CD4-positive, alpha-beta T cell (primary cell): ENCODE measurements around the gene TRMT44. TPM values are rescaled to one million over a fixed set of nuclear protein-coding genes. Genes with fewer than 3 reads are reported as not detected.

Experiments
- ATAC-seq: fragments of 200-7000 bp; cut with Tn5 transposase; one replicate; pipeline ENCODE4 v1.10.0; 2022; ENCODE audit warnings: mild to moderate bottlenecking; ENCODE audit not compliant: poor library complexity
- CTCF ChIA-PET: fragments of 350-600 bp; sonication (Branson Sonifier 250); formaldehyde crosslinking; loops from one replicate; lab custom pipeline; 2021; ENCODE audit warnings: antibody characterized with exemption, inconsistent platforms; lab: Charles Lee
- POLR2A ChIA-PET: fragments of 350-600 bp; sonication (Branson Sonifier 250); formaldehyde crosslinking; loops from one replicate; lab custom pipeline; 2021; ENCODE audit warnings: antibody characterized with exemption, inconsistent platforms; lab: Charles Lee
- DNase-seq, 14 experiments: peaks; one replicate each; pipeline ENCODE4 v3.0.0-alpha.2; 2013 to 2020; ENCODE audit warnings: mixed read lengths in 2 of 14
- H3K27ac ChIP-seq, 2 donors: one replicate each; pipeline versions ENCODE4 v1.5.1 to v1.7.0; 2013; ENCODE audit warnings: low read length in 2 of 2, low read depth in 1 of 2, mild to moderate bottlenecking in 1 of 2
- H3K27me3 ChIP-seq, 2 experiments: 1 replicate in 1 of 2; 2 replicates in 1 of 2; pipeline versions ENCODE4 v1.6.1 to v1.7.0; 2013; ENCODE audit warnings: low read length in 2 of 2, control low read depth in 1 of 2, mild to moderate bottlenecking in 1 of 2, moderate library complexity in 1 of 2; ENCODE audit not compliant: insufficient read depth in 2 of 2, control insufficient read depth in 1 of 2
- H3K36me3 ChIP-seq: one replicate; pipeline ENCODE4 v1.6.1; 2013; ENCODE audit warnings: low read length, control low read depth; ENCODE audit not compliant: insufficient read depth
- H3K4me1 ChIP-seq: one replicate; pipeline ENCODE4 v1.6.1; 2013; ENCODE audit warnings: low read length, control low read depth; ENCODE audit not compliant: insufficient read depth
- H3K4me3 ChIP-seq: one replicate; pipeline ENCODE4 v1.5.1; 2013; ENCODE audit warnings: mild to moderate bottlenecking, low read length, moderate library complexity
- H3K9me3 ChIP-seq, 2 experiments: 1 replicate in 1 of 2; 2 replicates in 1 of 2; pipeline versions ENCODE4 v1.6.1 to v1.7.0; 2013; ENCODE audit warnings: low read length in 2 of 2, mild to moderate bottlenecking in 2 of 2, control low read depth in 1 of 2, moderate library complexity in 1 of 2; ENCODE audit not compliant: control insufficient read depth in 1 of 2, insufficient read depth in 1 of 2
- H3K27ac Mint-ChIP-seq: one replicate; pipeline ENCODE4 v1.8.0; 2020; ENCODE audit warnings: mixed read lengths
- H3K27me3 Mint-ChIP-seq: one replicate; pipeline ENCODE4 v1.8.0; 2021; ENCODE audit warnings: mixed read lengths
- H3K36me3 Mint-ChIP-seq: one replicate; pipeline ENCODE4 v1.8.0; 2021; ENCODE audit warnings: low read depth, mixed read lengths
- H3K4me1 Mint-ChIP-seq: one replicate; pipeline ENCODE4 v1.8.0; 2021; ENCODE audit warnings: low read depth, mixed read lengths
- H3K4me3 Mint-ChIP-seq: one replicate; pipeline ENCODE4 v1.8.0; 2020; ENCODE audit warnings: mild to moderate bottlenecking, mixed read lengths
- H3K9me3 Mint-ChIP-seq: one replicate; pipeline ENCODE4 v1.8.0; 2020; ENCODE audit warnings: mixed read lengths
- intact Hi-C, 2 experiments: fragments of 100-400 bp; cut with DNase I in 1 of 2; cut with micrococcal nuclease in 1 of 2; formaldehyde crosslinking; loops; one replicate each; pipeline versions ENCODE4 v1.15.1 to v1.9.0; 2023 to 2025; cut with DNase I, micrococcal nuclease
- total RNA-seq, 174 experiments: library from RNA in 2 of 174; stranded (reverse) in 2 of 174; gene quantifications; one replicate each; pipeline ENCODE4 v1.2.3 and lab custom pipeline; 2021 to 2026
- TF ChIP-seq, protein P1 (sequence below): fragments of 200-600 bp; IDR thresholded peaks from one replicate; pipeline ENCODE4 v1.8.0; 2022; ENCODE audit warnings: antibody characterized with exemption, mild to moderate bottlenecking

TRMT44 gene
- total RNA-seq, 2 experiments from 2014 or later, result 25.6 to 29.2 TPM

- H3K9me3 Mint-ChIP-seq, result no peaks in the 10 kb centered on the region
- H3K4me1 Mint-ChIP-seq, result no peaks in the 10 kb centered on the region
- H3K4me3 Mint-ChIP-seq, result no peak overlapping the region
- Histone ChIP-seq H3K36me3 (peaks cover 34% of the 10 kb centered on the region), H3K9me3 (no peaks in the 10 kb centered on the region), H3K4me1 (no peaks in the 10 kb centered on the region), H3K27me3 (no peaks in the 10 kb centered on the region), H3K4me3 (no peak overlapping the region), H3K27ac (no peak overlapping the region)
- CTCF ChIA-PET, result no interaction called here
- POLR2A ChIA-PET, result no interaction called here
- H3K27me3 Mint-ChIP-seq, result no peaks in the 10 kb centered on the region
- intact Hi-C loops, result no loop called here
- no peak for DNase-seq
- no peak overlapping the region for H3K27ac Mint-ChIP-seq
- ATAC-seq, result no peak
- TF ChIP-seq, protein P1, sequence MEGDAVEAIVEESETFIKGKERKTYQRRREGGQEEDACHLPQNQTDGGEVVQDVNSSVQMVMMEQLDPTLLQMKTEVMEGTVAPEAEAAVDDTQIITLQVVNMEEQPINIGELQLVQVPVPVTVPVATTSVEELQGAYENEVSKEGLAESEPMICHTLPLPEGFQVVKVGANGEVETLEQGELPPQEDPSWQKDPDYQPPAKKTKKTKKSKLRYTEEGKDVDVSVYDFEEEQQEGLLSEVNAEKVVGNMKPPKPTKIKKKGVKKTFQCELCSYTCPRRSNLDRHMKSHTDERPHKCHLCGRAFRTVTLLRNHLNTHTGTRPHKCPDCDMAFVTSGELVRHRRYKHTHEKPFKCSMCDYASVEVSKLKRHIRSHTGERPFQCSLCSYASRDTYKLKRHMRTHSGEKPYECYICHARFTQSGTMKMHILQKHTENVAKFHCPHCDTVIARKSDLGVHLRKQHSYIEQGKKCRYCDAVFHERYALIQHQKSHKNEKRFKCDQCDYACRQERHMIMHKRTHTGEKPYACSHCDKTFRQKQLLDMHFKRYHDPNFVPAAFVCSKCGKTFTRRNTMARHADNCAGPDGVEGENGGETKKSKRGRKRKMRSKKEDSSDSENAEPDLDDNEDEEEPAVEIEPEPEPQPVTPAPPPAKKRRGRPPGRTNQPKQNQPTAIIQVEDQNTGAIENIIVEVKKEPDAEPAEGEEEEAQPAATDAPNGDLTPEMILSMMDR, result no peak
- H3K36me3 Mint-ChIP-seq, result peaks cover 75% of the 10 kb centered on the region
These were observed 45.8 kb upstream of the TRMT44 start for GRCh38 chr4:8394806-8395205.

DNA sequence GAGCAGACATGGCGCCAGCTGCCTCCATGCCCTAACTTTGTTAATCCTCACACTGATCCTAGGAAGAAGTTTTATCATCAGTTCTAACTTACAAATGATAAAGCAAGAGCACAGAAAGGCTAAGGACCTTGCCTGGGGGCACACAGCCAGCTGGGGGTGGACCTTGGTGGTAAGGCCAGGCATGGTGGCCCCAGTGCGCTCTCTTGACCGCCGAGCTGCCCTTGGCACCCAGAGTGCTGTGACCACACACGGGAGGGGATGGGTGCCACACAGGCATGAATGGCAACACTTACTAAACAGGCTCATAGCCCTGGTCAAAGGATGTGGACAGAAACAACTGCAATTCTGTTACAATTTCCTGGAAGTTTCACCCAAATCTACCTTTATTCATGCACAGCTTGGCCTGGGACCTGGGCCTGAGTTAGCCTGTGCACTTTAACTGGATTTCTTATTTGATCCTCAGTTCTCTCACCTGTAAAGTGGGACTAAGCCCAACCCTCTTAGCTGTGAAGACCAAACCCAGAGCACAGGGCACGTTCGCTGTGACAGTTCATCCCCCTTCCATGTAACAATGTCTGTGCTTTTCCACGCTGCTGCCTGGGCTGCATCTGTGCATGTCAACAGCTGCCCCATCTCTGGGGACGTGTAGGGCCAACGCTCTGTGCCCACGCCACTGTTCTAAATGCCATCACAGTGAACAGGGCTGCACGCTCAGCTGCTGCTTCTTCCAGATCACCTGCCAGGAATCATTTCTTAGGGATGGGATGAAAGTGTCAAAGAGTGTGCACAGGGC is 44.9 kb upstream of the TRMT44 start:
- Mint-ChIP-seq H3K4me3 (no peak overlapping the region), H3K9me3 (no peaks in the 10 kb centered on the region), H3K4me1 (no peaks in the 10 kb centered on the region), H3K36me3 (peaks cover 74% of the 10 kb centered on the region), H3K27ac (no peak overlapping the region), H3K27me3 (no peaks in the 10 kb centered on the region)
- Histone ChIP-seq H3K27ac (no peak overlapping the region), H3K27me3 (no peaks in the 10 kb centered on the region), H3K36me3 (peaks cover 32% of the 10 kb centered on the region), H3K9me3 (no peaks in the 10 kb centered on the region), H3K4me3 (no peak overlapping the region), H3K4me1 (no peaks in the 10 kb centered on the region)
- ChIA-PET POLR2A (no interaction called here), CTCF (no interaction called here)
- DNase-seq (no peak), ATAC-seq (no peak)
- TF ChIP-seq, protein P1, result no peak
- intact Hi-C loops, result no loop called here

DNA sequence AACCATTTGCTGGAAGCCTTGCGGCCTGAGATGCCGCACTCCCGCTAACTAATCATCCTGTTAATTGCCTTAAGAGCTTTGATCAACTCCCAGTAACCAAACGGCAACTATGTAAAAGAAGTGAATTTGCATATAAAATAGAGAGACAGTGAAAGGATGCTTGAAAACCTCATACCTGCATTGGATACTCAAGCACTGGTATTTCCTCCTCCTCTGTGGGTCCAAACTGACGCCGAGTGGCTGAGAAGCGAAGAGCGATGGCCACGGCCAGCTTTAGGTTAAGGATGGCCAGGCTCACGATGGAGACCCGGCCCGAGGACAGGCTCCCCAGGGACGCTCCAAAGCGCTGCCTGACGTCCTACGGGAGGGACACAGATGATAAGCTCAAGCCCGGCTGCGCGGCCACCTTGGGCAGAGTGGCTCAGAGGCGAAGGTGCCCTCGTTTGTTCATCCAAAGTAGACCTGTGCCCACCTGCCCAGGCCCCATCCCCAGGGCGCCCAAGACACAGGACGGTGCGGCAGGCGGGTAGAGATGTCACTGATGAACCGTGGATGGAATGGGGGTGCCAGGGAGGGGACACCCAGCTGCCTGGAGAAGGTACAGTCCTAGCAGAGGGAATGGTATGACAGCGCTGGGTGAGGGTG is 43.7 kb upstream of the TRMT44 start:
- intact Hi-C loops, result no loop called here
- Mint-ChIP-seq H3K4me1 (no peaks in the 10 kb centered on the region), H3K4me3 (no peak overlapping the region), H3K9me3 (no peaks in the 10 kb centered on the region), H3K27me3 (no peaks in the 10 kb centered on the region), H3K36me3 (peaks cover 68% of the 10 kb centered on the region), H3K27ac (no peak overlapping the region)
- H3K27me3 ChIP-seq, result no peaks in the 10 kb centered on the region
- TF ChIP-seq, protein P1, result no peak
- ChIA-PET POLR2A (no interaction called here), CTCF (no interaction called here)
- ATAC-seq, result no peak
- H3K27ac ChIP-seq, result no peak overlapping the region
- DNase-seq, result no peak
- no peaks in the 10 kb centered on the region for H3K4me1 ChIP-seq
- H3K9me3 ChIP-seq, result no peaks in the 10 kb centered on the region
- no peak overlapping the region for H3K4me3 ChIP-seq
- H3K36me3 ChIP-seq, result peaks cover 29% of the 10 kb centered on the region
